ENCODE measurements around the gene GABRD. TPM values are rescaled to one million over a fixed set of nuclear protein-coding genes. Genes with fewer than 3 reads are reported as not detected.

The GABRD gene
- total RNA-seq, 2 experiments from 2014 or later: not detected

GRCh38 chr1:2052054-2052679 lies 33.0 kb downstream of the GABRD start:
- H3K9me3 Mint-ChIP-seq: no peaks in the 10 kb centered on the region
- DNase-seq (no peak), ATAC-seq (ENCODE audit: low read depth) (no peak)
- peaks cover 6% of the 10 kb centered on the region for H3K27me3 Mint-ChIP-seq
- peaks cover 8% of the 10 kb centered on the region for H3K4me1 Mint-ChIP-seq
- H3K27ac Mint-ChIP-seq: no peak overlapping the region
- peak overlapping the region; percentile 50 for H3K4me3 Mint-ChIP-seq
- no peaks in the 10 kb centered on the region for H3K36me3 Mint-ChIP-seq
- POLR2A ChIA-PET: no interaction called here

GRCh38 chr1:2052756-2053155 lies 33.6 kb downstream of the GABRD start:
- POLR2A ChIA-PET: no interaction called here

GRCh38 chr1:2053217-2053616 lies 34.1 kb downstream of the GABRD start:
- ATAC-seq (ENCODE audit: low read depth) (no peak), DNase-seq (no peak)
- Mint-ChIP-seq H3K36me3 (no peaks in the 10 kb centered on the region), H3K27me3 (peaks cover 6% of the 10 kb centered on the region), H3K27ac (no peak overlapping the region), H3K9me3 (no peaks in the 10 kb centered on the region), H3K4me3 (no peak overlapping the region), H3K4me1 (peaks cover 8% of the 10 kb centered on the region)
- POLR2A ChIA-PET: no interaction called here

More at GRCh38 chr1:2052756-2053155, 33.6 kb downstream of the GABRD start:
- ATAC-seq (ENCODE audit: low read depth) (no peak), DNase-seq (no peak)
- peaks cover 8% of the 10 kb centered on the region for H3K4me1 Mint-ChIP-seq
- no peaks in the 10 kb centered on the region for H3K36me3 Mint-ChIP-seq
- H3K4me3 Mint-ChIP-seq: peak overlapping the region; percentile 14
- H3K27ac Mint-ChIP-seq: no peak overlapping the region
- peaks cover 6% of the 10 kb centered on the region for H3K27me3 Mint-ChIP-seq
- H3K9me3 Mint-ChIP-seq: no peaks in the 10 kb centered on the region

- H3K27ac Mint-ChIP-seq: no peak overlapping the region
- ATAC-seq (ENCODE audit: low read depth) (no peak), DNase-seq (no peak)
- POLR2A ChIA-PET: no interaction called here
- no peaks in the 10 kb centered on the region for H3K9me3 Mint-ChIP-seq
- peaks cover 2% of the 10 kb centered on the region for H3K27me3 Mint-ChIP-seq
- peaks cover 6% of the 10 kb centered on the region for H3K4me1 Mint-ChIP-seq
- no peak overlapping the region for H3K4me3 Mint-ChIP-seq
- no peaks in the 10 kb centered on the region for H3K36me3 Mint-ChIP-seq
Measured at GRCh38 chr1:2053784-2054376, 34.7 kb downstream of the GABRD start.

- Mint-ChIP-seq H3K27ac (no peak overlapping the region), H3K36me3 (no peaks in the 10 kb centered on the region)
- POLR2A ChIA-PET: no interaction called here
Measured at GRCh38 chr1:2054560-2054959, 35.4 kb downstream of the GABRD start.

GRCh38 chr1:2055911-2056575 lies 36.9 kb downstream of the GABRD start:
- Mint-ChIP-seq H3K4me1 (no peaks in the 10 kb centered on the region), H3K36me3 (no peaks in the 10 kb centered on the region), H3K27ac (no peak overlapping the region), H3K4me3 (no peak overlapping the region), H3K27me3 (no peaks in the 10 kb centered on the region), H3K9me3 (no peaks in the 10 kb centered on the region)
- POLR2A ChIA-PET: no interaction called here
- DNase-seq (no peak), ATAC-seq (ENCODE audit: low read depth) (no peak)

More at GRCh38 chr1:2054560-2054959, 35.4 kb downstream of the GABRD start:
- Mint-ChIP-seq H3K4me3 (no peak overlapping the region), H3K27me3 (no peaks in the 10 kb centered on the region), H3K9me3 (no peaks in the 10 kb centered on the region), H3K4me1 (no peaks in the 10 kb centered on the region)
- DNase-seq: no peak
- no peak for ATAC-seq (ENCODE audit: low read depth)

- no peak for ATAC-seq (ENCODE audit: low read depth)
- Mint-ChIP-seq H3K9me3 (no peaks in the 10 kb centered on the region), H3K36me3 (no peaks in the 10 kb centered on the region), H3K27ac (no peak overlapping the region), H3K4me3 (no peak overlapping the region), H3K27me3 (no peaks in the 10 kb centered on the region), H3K4me1 (no peaks in the 10 kb centered on the region)
- DNase-seq: no peak
- POLR2A ChIA-PET: interaction anchor here (0.6 kb wide), 1 partner anchor 314 kb away, joined by 6 read pairs; no protein-coding TSS in a partner anchor
Measured at GRCh38 chr1:2056955-2057590, 37.9 kb downstream of the GABRD start.

- DNase-seq: no peak
- no peak for ATAC-seq (ENCODE audit: low read depth)
- H3K36me3 Mint-ChIP-seq: peaks cover 1% of the 10 kb centered on the region
- no peaks in the 10 kb centered on the region for H3K27me3 Mint-ChIP-seq
- POLR2A ChIA-PET: no interaction called here
- H3K4me1 Mint-ChIP-seq: no peaks in the 10 kb centered on the region
- H3K9me3 Mint-ChIP-seq: no peaks in the 10 kb centered on the region
- no peak overlapping the region for H3K4me3 Mint-ChIP-seq
- H3K27ac Mint-ChIP-seq: no peak overlapping the region
Measured at GRCh38 chr1:2059290-2059953, 40.3 kb downstream of the GABRD start.

GRCh38 chr1:2060072-2060471 lies 40.9 kb downstream of the GABRD start:
- ATAC-seq (ENCODE audit: low read depth) (no peak), DNase-seq (no peak)
- Mint-ChIP-seq H3K4me1 (no peaks in the 10 kb centered on the region), H3K4me3 (no peak overlapping the region), H3K27ac (no peak overlapping the region), H3K36me3 (peaks cover 4% of the 10 kb centered on the region), H3K27me3 (no peaks in the 10 kb centered on the region), H3K9me3 (peaks cover 3% of the 10 kb centered on the region)
- POLR2A ChIA-PET: no interaction called here

- Mint-ChIP-seq H3K36me3 (peaks cover 4% of the 10 kb centered on the region), H3K27me3 (no peaks in the 10 kb centered on the region), H3K27ac (no peak overlapping the region), H3K4me1 (no peaks in the 10 kb centered on the region), H3K9me3 (peaks cover 3% of the 10 kb centered on the region), H3K4me3 (no peak overlapping the region)
- no peak for ATAC-seq (ENCODE audit: low read depth)
- DNase-seq: no peak
- POLR2A ChIA-PET: no interaction called here
Measured at GRCh38 chr1:2060535-2060934, 41.4 kb downstream of the GABRD start.

- Mint-ChIP-seq H3K36me3 (peaks cover 4% of the 10 kb centered on the region), H3K4me1 (no peaks in the 10 kb centered on the region), H3K27me3 (no peaks in the 10 kb centered on the region), H3K4me3 (no peak overlapping the region), H3K9me3 (peaks cover 3% of the 10 kb centered on the region), H3K27ac (no peak overlapping the region)
- DNase-seq: no peak
- ATAC-seq (ENCODE audit: low read depth): no peak
- POLR2A ChIA-PET: no interaction called here
Measured at GRCh38 chr1:2061065-2061778, 42.1 kb downstream of the GABRD start.

- no peaks in the 10 kb centered on the region for H3K27me3 Mint-ChIP-seq
- H3K4me1 Mint-ChIP-seq: no peaks in the 10 kb centered on the region
- H3K4me3 Mint-ChIP-seq: no peak overlapping the region
- no peak overlapping the region for H3K27ac Mint-ChIP-seq
- H3K36me3 Mint-ChIP-seq: peaks cover 4% of the 10 kb centered on the region
- POLR2A ChIA-PET: no interaction called here
- peaks cover 3% of the 10 kb centered on the region for H3K9me3 Mint-ChIP-seq
- ATAC-seq (ENCODE audit: low read depth) (no peak), DNase-seq (no peak)
Measured at GRCh38 chr1:2065699-2066098, 46.6 kb downstream of the GABRD start.

GRCh38 chr1:2067393-2067792 lies 48.2 kb downstream of the GABRD start:
- Mint-ChIP-seq H3K4me3 (no peak overlapping the region), H3K9me3 (peaks cover 3% of the 10 kb centered on the region), H3K36me3 (peaks cover 4% of the 10 kb centered on the region), H3K27ac (no peak overlapping the region), H3K27me3 (no peaks in the 10 kb centered on the region), H3K4me1 (no peaks in the 10 kb centered on the region)
- ATAC-seq (ENCODE audit: low read depth) (no peak), DNase-seq (no peak)
- POLR2A ChIA-PET: no interaction called here
